B cell (primary cell): ENCODE data around the gene FBH1. TPM values are rescaled to one million over a fixed set of nuclear protein-coding genes. Genes with fewer than 3 reads are reported as not detected.
"Not testable (repeated sequence)": the region's sequence is repeated elsewhere in the genome, so short reads cannot be mapped to it uniquely, and the experiment has no call there.

Source experiments
- ATAC-seq: fragments of 200-7000 bp; cut with Tn5 transposase; one replicate; pipeline ENCODE4 v1.10.0; 2021; ENCODE audit warnings: low read depth, mild to moderate bottlenecking, moderate number of reproducible peaks, moderate library complexity
- CTCF ChIA-PET: fragments of 350-600 bp; sonication (Branson Sonifier 250); formaldehyde crosslinking; loops from one replicate; lab custom pipeline; 2021; ENCODE audit warnings: antibody characterized with exemption, inconsistent platforms; lab: Charles Lee
- POLR2A ChIA-PET: fragments of 350-600 bp; sonication (Branson Sonifier 250); formaldehyde crosslinking; loops from one replicate; lab custom pipeline; 2021; ENCODE audit warnings: antibody characterized with exemption; lab: Charles Lee
- DNase-seq: peaks from one replicate; pipeline ENCODE4 v3.0.0; 2013
- H2AFZ ChIP-seq: 2 replicates; pipeline ENCODE4 v1.6.1; 2012; ENCODE audit warnings: mild to moderate bottlenecking, low read depth, low read length; ENCODE audit not compliant: insufficient read depth, poor library complexity, severe bottlenecking
- H3K27ac ChIP-seq, 2 donors: 1 replicate in 1 of 2; 2 replicates in 1 of 2; pipeline ENCODE4 v1.5.1; 2012 to 2013; ENCODE audit warnings: low read length in 2 of 2, mild to moderate bottlenecking in 2 of 2, moderate library complexity in 1 of 2
- H3K27me3 ChIP-seq, 4 experiments: fragments of 200-600 bp in 1 of 4; sonication (generic) in 1 of 4; replicated peaks in 1 of 4; 1 replicate in 2 of 4; 2 replicates in 2 of 4; pipeline versions ENCODE4 v1.6.1 to v1.7.0; 2013 to 2016; ENCODE audit warnings: low read length in 3 of 4, mild to moderate bottlenecking in 2 of 4, mixed read lengths in 1 of 4, moderate library complexity in 1 of 4; ENCODE audit not compliant: insufficient read depth in 4 of 4, control insufficient read depth in 3 of 4; ENCODE audit errors: control extremely low read depth in 1 of 4
- H3K36me3 ChIP-seq, 2 experiments: replicated peaks in 1 of 2; 1 replicate in 1 of 2; 2 replicates in 1 of 2; pipeline versions ENCODE4 v1.6.1 to v1.7.1; 2013; ENCODE audit warnings: low read length in 1 of 2; ENCODE audit not compliant: insufficient read depth in 2 of 2, control insufficient read depth in 1 of 2; ENCODE audit errors: control extremely low read depth in 1 of 2, extremely low read depth in 1 of 2
- H3K4me1 ChIP-seq, 2 donors: fragments of 200-600 bp in 1 of 2; sonication (generic) in 1 of 2; 1 replicate in 1 of 2; 2 replicates in 1 of 2; pipeline versions ENCODE4 v1.5.1 to v1.6.1; 2013 to 2017; ENCODE audit warnings: low read length in 2 of 2; ENCODE audit not compliant: control insufficient read depth in 2 of 2, insufficient read depth in 2 of 2
- H3K4me2 ChIP-seq: replicated peaks from 2 replicates; pipeline ENCODE3; 2012; ENCODE audit warnings: mild to moderate bottlenecking, low read depth, low read length; ENCODE audit not compliant: poor library complexity, severe bottlenecking
- H3K4me3 ChIP-seq, 5 experiments: fragments of 200-600 bp in 1 of 5; sonication (generic) in 1 of 5; 1 replicate in 3 of 5; 2 replicates in 2 of 5; pipeline versions ENCODE4 v1.5.1 to v1.7.0; 2011 to 2016; ENCODE audit warnings: low read length in 4 of 5, mild to moderate bottlenecking in 4 of 5, low read depth in 2 of 5, control low read depth in 1 of 5, moderate library complexity in 1 of 5; ENCODE audit not compliant: insufficient read depth in 1 of 5; ENCODE audit errors: control extremely low read depth in 1 of 5, extremely low read depth in 1 of 5
- H3K79me2 ChIP-seq: fragments of 200-600 bp; sonication (generic); one replicate; pipeline ENCODE4 v1.6.0; 2016; ENCODE audit warnings: low read length; ENCODE audit not compliant: control insufficient read depth, insufficient read depth
- H3K9ac ChIP-seq: fragments of 200-600 bp; sonication (generic); 2 replicates; pipeline ENCODE4 v1.6.1; 2017; ENCODE audit warnings: mild to moderate bottlenecking, low read length, moderate library complexity
- H3K9me3 ChIP-seq, 3 donors: one replicate each; pipeline versions ENCODE4 v1.6.1 to v1.7.1; 2013; ENCODE audit warnings: low read length in 2 of 3; ENCODE audit not compliant: control insufficient read depth in 2 of 3, insufficient read depth in 1 of 3; ENCODE audit errors: control extremely low read depth in 1 of 3
- H4K20me1 ChIP-seq: 2 replicates; pipeline ENCODE4 v1.6.0; 2012; ENCODE audit warnings: mild to moderate bottlenecking, low read length; ENCODE audit not compliant: insufficient read depth, control insufficient read depth, poor library complexity, severe bottlenecking
- H3K27ac Mint-ChIP-seq: one replicate; pipeline ENCODE4 v1.8.0; 2021; ENCODE audit warnings: mixed read lengths
- H3K27me3 Mint-ChIP-seq: one replicate; pipeline ENCODE4 v1.8.0; 2021; ENCODE audit warnings: mixed read lengths
- H3K4me1 Mint-ChIP-seq: one replicate; pipeline ENCODE4 v1.8.0; 2021; ENCODE audit warnings: mixed read lengths
- H3K4me3 Mint-ChIP-seq: one replicate; pipeline ENCODE4 v1.8.0; 2021; ENCODE audit warnings: mixed read lengths
- H3K9me3 Mint-ChIP-seq: one replicate; pipeline ENCODE4 v1.8.0; 2022; ENCODE audit warnings: mixed read lengths; ENCODE audit not compliant: insufficient read depth
- EZH2 ChIP-seq: IDR thresholded peaks from 2 replicates; pipeline ENCODE4 v1.6.1; 2012; ENCODE audit warnings: borderline replicate concordance, low read depth, mild to moderate bottlenecking, moderate library complexity, low read length; ENCODE audit not compliant: insufficient read depth, poor library complexity, severe bottlenecking
- WGBS: methylation state at CpG from one replicate; pipeline ENCODE4 v1.1.5; 2013; ENCODE audit warnings: missing lambda C conversion rate; ENCODE audit not compliant: insufficient coverage; 5-methylcytosine and 5-hydroxymethylcytosine counted together
- intact Hi-C: fragments of 100-400 bp; cut with micrococcal nuclease; formaldehyde crosslinking; loops from one replicate; pipeline ENCODE4 v1.10.0; 2022
- polyA plus RNA-seq: library from polyadenylated mRNA; depleted of rRNA; stranded (reverse); fragments of >200 nt; gene quantifications from 2 replicates; pipeline ENCODE4 v1.2.3, GENCODE V29; 2012
- total RNA-seq, 2 donors: library from RNA; stranded (reverse); fragments of 120-200 nt in 1 of 2; gene quantifications; 1 replicate in 1 of 2; 2 replicates in 1 of 2; pipeline versions ENCODE4 v1.2.3 to v1.2.4, GENCODE V29; 2013 to 2022
- TF ChIP-seq, protein P1 (sequence below): fragments of 200-600 bp; IDR thresholded peaks from one replicate; pipeline ENCODE4 v1.8.0; 2022; ENCODE audit warnings: antibody characterized with exemption, mild to moderate bottlenecking

The FBH1 gene
- total and polyA plus RNA-seq, 2 donors (not counting 1 experiment from before 2014, with no cell fraction given): 86.4 to 129 TPM

DNA sequence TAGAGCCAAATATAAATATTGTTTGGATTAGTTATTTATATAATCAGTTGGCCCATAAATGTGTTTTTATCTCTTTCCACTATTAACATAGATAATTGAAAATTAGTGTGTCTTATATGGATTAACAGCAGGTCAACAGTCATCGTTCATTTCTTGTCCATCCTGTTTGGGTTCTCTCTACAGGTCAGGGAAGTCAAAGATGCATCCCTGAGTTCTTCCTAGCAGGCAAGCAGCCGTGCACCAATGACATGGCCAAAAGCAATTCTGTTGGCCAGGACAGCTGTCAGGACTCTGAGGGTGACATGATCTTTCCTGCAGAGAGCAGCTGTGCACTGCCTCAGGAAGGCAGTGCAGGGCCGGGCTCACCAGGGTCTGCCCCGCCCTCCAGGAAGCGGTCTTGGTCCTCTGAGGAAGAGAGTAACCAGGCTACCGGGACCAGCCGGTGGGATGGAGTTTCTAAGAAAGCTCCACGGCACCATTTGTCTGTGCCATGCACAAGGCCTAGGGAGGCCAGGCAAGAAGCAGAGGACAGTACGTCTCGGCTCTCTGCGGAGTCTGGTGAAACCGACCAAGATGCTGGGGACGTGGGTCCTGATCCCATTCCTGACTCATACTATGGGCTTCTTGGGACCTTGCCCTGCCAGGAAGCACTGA, 15.9 kb downstream of the FBH1 start:
- H4K20me1 ChIP-seq: peaks cover 4% of the 10 kb centered on the region
- Mint-ChIP-seq H3K4me3 (no peak overlapping the region), H3K9me3 (no peaks in the 10 kb centered on the region), H3K27me3 (no peaks in the 10 kb centered on the region), H3K4me1 (peaks cover 17% of the 10 kb centered on the region), H3K27ac (no peak overlapping the region)
- no peak overlapping the region for H3K27ac ChIP-seq
- H3K27me3 ChIP-seq: no peaks in the 10 kb centered on the region
- no peak overlapping the region for H3K4me3 ChIP-seq
- 84% methylated on average over 13 of the region's 13 CpGs for WGBS
- intact Hi-C loops: no loop called here
- peaks cover 5 to 7% of the 10 kb centered on the region in 2 donors for H3K4me1 ChIP-seq
- DNase-seq (no peak), ATAC-seq (no peak)
- no peak overlapping the region for H3K4me2 ChIP-seq
- H3K9ac ChIP-seq: no peak overlapping the region
- no peaks in the 10 kb centered on the region for H3K9me3 ChIP-seq
- ChIA-PET CTCF (interaction anchor here (1.1 kb wide), 1 partner anchor 16 kb away, joined by 3 read pairs; the partner anchor contains the start of genes ANKRD16 and FBH1), POLR2A (no interaction called here)
- TF ChIP-seq, protein P1, sequence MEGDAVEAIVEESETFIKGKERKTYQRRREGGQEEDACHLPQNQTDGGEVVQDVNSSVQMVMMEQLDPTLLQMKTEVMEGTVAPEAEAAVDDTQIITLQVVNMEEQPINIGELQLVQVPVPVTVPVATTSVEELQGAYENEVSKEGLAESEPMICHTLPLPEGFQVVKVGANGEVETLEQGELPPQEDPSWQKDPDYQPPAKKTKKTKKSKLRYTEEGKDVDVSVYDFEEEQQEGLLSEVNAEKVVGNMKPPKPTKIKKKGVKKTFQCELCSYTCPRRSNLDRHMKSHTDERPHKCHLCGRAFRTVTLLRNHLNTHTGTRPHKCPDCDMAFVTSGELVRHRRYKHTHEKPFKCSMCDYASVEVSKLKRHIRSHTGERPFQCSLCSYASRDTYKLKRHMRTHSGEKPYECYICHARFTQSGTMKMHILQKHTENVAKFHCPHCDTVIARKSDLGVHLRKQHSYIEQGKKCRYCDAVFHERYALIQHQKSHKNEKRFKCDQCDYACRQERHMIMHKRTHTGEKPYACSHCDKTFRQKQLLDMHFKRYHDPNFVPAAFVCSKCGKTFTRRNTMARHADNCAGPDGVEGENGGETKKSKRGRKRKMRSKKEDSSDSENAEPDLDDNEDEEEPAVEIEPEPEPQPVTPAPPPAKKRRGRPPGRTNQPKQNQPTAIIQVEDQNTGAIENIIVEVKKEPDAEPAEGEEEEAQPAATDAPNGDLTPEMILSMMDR: no peak
- no peak for TF ChIP-seq EZH2
- H3K36me3 ChIP-seq: peaks cover 11 to 42% of the 10 kb centered on the region in 2 experiments
- H3K79me2 ChIP-seq: peaks cover 74% of the 10 kb centered on the region
- no peak overlapping the region for H2AFZ ChIP-seq

DNA sequence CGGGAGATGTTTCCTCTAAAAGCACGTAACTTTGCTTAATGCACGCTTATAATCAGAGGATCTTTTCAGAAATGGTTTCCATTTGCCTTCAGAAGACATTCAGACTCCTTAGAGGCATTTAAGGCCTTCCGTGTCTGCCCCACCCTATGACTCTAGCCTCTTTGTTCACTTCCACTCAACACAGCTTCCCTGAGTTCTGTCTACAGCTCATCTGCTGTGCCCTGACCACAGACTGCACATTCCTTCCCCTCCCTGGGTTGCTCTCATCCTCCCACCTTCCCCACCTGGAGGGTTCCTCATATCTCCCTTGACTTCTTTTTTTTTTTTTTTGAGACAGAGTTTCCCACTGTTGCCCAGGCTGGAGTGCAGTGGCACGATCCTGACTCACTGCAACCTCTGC, 16.6 kb downstream of the FBH1 start:
- H3K9me3 Mint-ChIP-seq: no peaks in the 10 kb centered on the region
- ATAC-seq (no peak), DNase-seq (no peak)
- intact Hi-C loops: no loop called here
- no peaks in the 10 kb centered on the region for H3K27me3 Mint-ChIP-seq
- Histone ChIP-seq H3K79me2 (peaks cover 73% of the 10 kb centered on the region), H4K20me1 (peaks cover 4% of the 10 kb centered on the region), H3K9ac (no peak overlapping the region), H3K4me1 (peaks cover 5 to 7% of the 10 kb centered on the region in 2 donors), H3K4me2 (no peak overlapping the region), H3K4me3 (no peak overlapping the region), H3K36me3 (peaks cover 13 to 49% of the 10 kb centered on the region in 2 experiments), H2AFZ (no peak overlapping the region), H3K27ac (no peak overlapping the region), H3K27me3 (no peaks in the 10 kb centered on the region), H3K9me3 (no peaks in the 10 kb centered on the region)
- no peak overlapping the region for H3K27ac Mint-ChIP-seq
- H3K4me3 Mint-ChIP-seq: no peak overlapping the region
- H3K4me1 Mint-ChIP-seq: peaks cover 17% of the 10 kb centered on the region
- ChIA-PET CTCF (no interaction called here), POLR2A (no interaction called here)
- TF ChIP-seq, protein P1: no peak
- TF ChIP-seq EZH2: no peak
- 83% methylated on average over 4 of the region's 5 CpGs for WGBS

DNA sequence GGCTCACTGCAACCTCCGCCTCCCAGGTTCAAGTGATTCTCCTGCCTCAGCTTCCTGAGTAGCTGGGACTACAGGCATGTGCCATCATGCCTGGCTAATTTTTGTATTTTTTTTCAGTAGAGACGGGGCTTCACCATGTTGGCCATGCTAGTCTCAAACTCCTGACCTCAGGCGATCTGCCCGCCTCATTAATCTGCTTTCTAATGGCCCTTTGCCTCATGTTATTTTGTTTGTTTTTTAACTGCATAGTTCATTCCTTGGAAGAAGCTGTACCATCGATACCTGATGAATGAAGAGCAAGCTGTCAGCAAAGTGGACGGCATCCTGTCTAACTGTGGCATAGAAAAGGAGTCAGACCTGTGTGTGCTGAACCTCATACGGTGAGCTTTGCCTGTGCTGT, 18.6 kb downstream of the FBH1 start:
- H3K9me3 ChIP-seq, H4K20me1 ChIP-seq, POLR2A ChIA-PET, H3K9ac ChIP-seq, H3K9me3 Mint-ChIP-seq, intact Hi-C loops, H3K4me1 ChIP-seq, H3K4me2 ChIP-seq, H3K27me3 ChIP-seq, H3K4me3 ChIP-seq, H2AFZ ChIP-seq, H3K4me3 Mint-ChIP-seq, ATAC-seq, H3K27ac ChIP-seq, H3K27ac Mint-ChIP-seq, H3K27me3 Mint-ChIP-seq, CTCF ChIA-PET, DNase-seq: not testable (repeated sequence)
- peaks cover 15% of the 10 kb centered on the region for H3K4me1 Mint-ChIP-seq
- WGBS: 100% methylated on average over 6 of the region's 7 CpGs
- peaks cover 54% of the 10 kb centered on the region for H3K79me2 ChIP-seq
- peaks cover 18 to 66% of the 10 kb centered on the region in 2 experiments for H3K36me3 ChIP-seq
